Measurements from ENCODE around the gene CCDC70. TPM values are rescaled to one million over a fixed set of nuclear protein-coding genes. Genes with fewer than 3 reads are reported as not detected.

The CCDC70 gene
- polyA plus RNA-seq, 1 donor, result 0.15 TPM

- DNase-seq, result no peak
- H3K4me3 ChIP-seq (ENCODE audit: low read length), result no peak overlapping the region
- peaks cover 4% of the 10 kb centered on the region for H3K9me3 ChIP-seq (ENCODE audit: control insufficient read depth, low read depth, low read length)
- WGBS (ENCODE audit: insufficient coverage, low lambda C conversion rate), result 77% methylated on average over 1 of the region's 1 CpG
- H3K36me3 ChIP-seq (ENCODE audit: control insufficient read depth, insufficient read depth, low read length), result no peaks in the 10 kb centered on the region
- no peak overlapping the region for H3K27ac ChIP-seq (ENCODE audit: low read length)
- no peaks in the 10 kb centered on the region for H3K4me1 ChIP-seq (ENCODE audit: control insufficient read depth, insufficient read depth, low read length)
- no peaks in the 10 kb centered on the region for H3K27me3 ChIP-seq (ENCODE audit: control insufficient read depth, insufficient read depth, low read length)
These were observed 19.5 kb downstream of the CCDC70 start for GRCh38 chr13:51881296-51881695.

GRCh38 chr13:51882570-51883225 lies 20.9 kb downstream of the CCDC70 start:
- no peak overlapping the region for H3K27ac ChIP-seq (ENCODE audit: low read length)
- H3K4me1 ChIP-seq (ENCODE audit: control insufficient read depth, insufficient read depth, low read length), result no peaks in the 10 kb centered on the region
- H3K9me3 ChIP-seq (ENCODE audit: control insufficient read depth, low read depth, low read length), result peaks cover 4% of the 10 kb centered on the region
- H3K27me3 ChIP-seq (ENCODE audit: control insufficient read depth, insufficient read depth, low read length), result no peaks in the 10 kb centered on the region
- H3K4me3 ChIP-seq (ENCODE audit: low read length), result no peak overlapping the region
- DNase-seq, result no peak
- H3K36me3 ChIP-seq (ENCODE audit: control insufficient read depth, insufficient read depth, low read length), result no peaks in the 10 kb centered on the region
- 100% methylated on average over 1 of the region's 6 CpGs for WGBS (ENCODE audit: insufficient coverage, low lambda C conversion rate)

- Histone ChIP-seq H3K36me3 (ENCODE audit: control insufficient read depth, insufficient read depth, low read length) (no peaks in the 10 kb centered on the region), H3K4me1 (ENCODE audit: control insufficient read depth, insufficient read depth, low read length) (no peaks in the 10 kb centered on the region), H3K9me3 (ENCODE audit: control insufficient read depth, low read depth, low read length) (peaks cover 4% of the 10 kb centered on the region), H3K4me3 (ENCODE audit: low read length) (no peak overlapping the region), H3K27me3 (ENCODE audit: control insufficient read depth, insufficient read depth, low read length) (no peaks in the 10 kb centered on the region), H3K27ac (ENCODE audit: low read length) (no peak overlapping the region)
- WGBS (ENCODE audit: insufficient coverage, low lambda C conversion rate), result no CpG with 5 or more reads among the region's 5 CpGs
- no peak for DNase-seq
These were observed 21.4 kb downstream of the CCDC70 start for GRCh38 chr13:51883226-51883600.

- DNase-seq, result no peak
- no peak overlapping the region for H3K4me3 ChIP-seq (ENCODE audit: low read length)
- no peaks in the 10 kb centered on the region for H3K4me1 ChIP-seq (ENCODE audit: control insufficient read depth, insufficient read depth, low read length)
- WGBS (ENCODE audit: insufficient coverage, low lambda C conversion rate), result no CpG with 5 or more reads among the region's 2 CpGs
- H3K27me3 ChIP-seq (ENCODE audit: control insufficient read depth, insufficient read depth, low read length), result no peaks in the 10 kb centered on the region
- H3K9me3 ChIP-seq (ENCODE audit: control insufficient read depth, low read depth, low read length), result peaks cover 4% of the 10 kb centered on the region
- no peaks in the 10 kb centered on the region for H3K36me3 ChIP-seq (ENCODE audit: control insufficient read depth, insufficient read depth, low read length)
- H3K27ac ChIP-seq (ENCODE audit: low read length), result no peak overlapping the region
These were observed 23.9 kb downstream of the CCDC70 start for GRCh38 chr13:51885651-51886050.

GRCh38 chr13:51887468-51887867 lies 25.7 kb downstream of the CCDC70 start:
- Histone ChIP-seq H3K4me3 (ENCODE audit: low read length) (no peak overlapping the region), H3K9me3 (ENCODE audit: control insufficient read depth, low read depth, low read length) (peaks cover 4% of the 10 kb centered on the region), H3K36me3 (ENCODE audit: control insufficient read depth, insufficient read depth, low read length) (no peaks in the 10 kb centered on the region), H3K27ac (ENCODE audit: low read length) (no peak overlapping the region), H3K27me3 (ENCODE audit: control insufficient read depth, insufficient read depth, low read length) (no peaks in the 10 kb centered on the region), H3K4me1 (ENCODE audit: control insufficient read depth, insufficient read depth, low read length) (no peaks in the 10 kb centered on the region)
- DNase-seq, result no peak
- WGBS (ENCODE audit: insufficient coverage, low lambda C conversion rate), result no CpG with 5 or more reads among the region's 2 CpGs

- Histone ChIP-seq H3K36me3 (ENCODE audit: control insufficient read depth, insufficient read depth, low read length) (no peaks in the 10 kb centered on the region), H3K9me3 (ENCODE audit: control insufficient read depth, low read depth, low read length) (no peaks in the 10 kb centered on the region), H3K4me3 (ENCODE audit: low read length) (no peak overlapping the region), H3K27ac (ENCODE audit: low read length) (no peak overlapping the region), H3K27me3 (ENCODE audit: control insufficient read depth, insufficient read depth, low read length) (no peaks in the 10 kb centered on the region), H3K4me1 (ENCODE audit: control insufficient read depth, insufficient read depth, low read length) (no peaks in the 10 kb centered on the region)
- no peak for DNase-seq
- no CpG with 5 or more reads among the region's 3 CpGs for WGBS (ENCODE audit: insufficient coverage, low lambda C conversion rate)
These were observed 30.9 kb downstream of the CCDC70 start for GRCh38 chr13:51892657-51893056.

GRCh38 chr13:51894239-51894638 lies 32.5 kb downstream of the CCDC70 start:
- H3K27ac ChIP-seq (ENCODE audit: low read length), result no peak overlapping the region
- H3K4me1 ChIP-seq (ENCODE audit: control insufficient read depth, insufficient read depth, low read length), result no peaks in the 10 kb centered on the region
- no peaks in the 10 kb centered on the region for H3K27me3 ChIP-seq (ENCODE audit: control insufficient read depth, insufficient read depth, low read length)
- no peaks in the 10 kb centered on the region for H3K36me3 ChIP-seq (ENCODE audit: control insufficient read depth, insufficient read depth, low read length)
- no peak overlapping the region for H3K4me3 ChIP-seq (ENCODE audit: low read length)
- DNase-seq, result no peak
- 100% methylated on average over 1 of the region's 4 CpGs for WGBS (ENCODE audit: insufficient coverage, low lambda C conversion rate)
- no peaks in the 10 kb centered on the region for H3K9me3 ChIP-seq (ENCODE audit: control insufficient read depth, low read depth, low read length)

GRCh38 chr13:51895906-51896888 lies 34.4 kb downstream of the CCDC70 start:
- H3K9me3 ChIP-seq (ENCODE audit: control insufficient read depth, low read depth, low read length), result no peaks in the 10 kb centered on the region
- 88% methylated on average over 1 of the region's 9 CpGs for WGBS (ENCODE audit: insufficient coverage, low lambda C conversion rate)

GRCh38 chr13:51900471-51900870 lies 38.7 kb downstream of the CCDC70 start:
- Histone ChIP-seq H3K4me3 (ENCODE audit: low read length) (no peak overlapping the region), H3K27ac (ENCODE audit: low read length) (no peak overlapping the region), H3K36me3 (ENCODE audit: control insufficient read depth, insufficient read depth, low read length) (no peaks in the 10 kb centered on the region), H3K4me1 (ENCODE audit: control insufficient read depth, insufficient read depth, low read length) (no peaks in the 10 kb centered on the region), H3K27me3 (ENCODE audit: control insufficient read depth, insufficient read depth, low read length) (no peaks in the 10 kb centered on the region), H3K9me3 (ENCODE audit: control insufficient read depth, low read depth, low read length) (no peaks in the 10 kb centered on the region)
- no peak for DNase-seq
- 86% methylated on average over 1 of the region's 1 CpG for WGBS (ENCODE audit: insufficient coverage, low lambda C conversion rate)

More at GRCh38 chr13:51895906-51896888, 34.4 kb downstream of the CCDC70 start:
- no peaks in the 10 kb centered on the region for H3K27me3 ChIP-seq (ENCODE audit: control insufficient read depth, insufficient read depth, low read length)
- no peaks in the 10 kb centered on the region for H3K4me1 ChIP-seq (ENCODE audit: control insufficient read depth, insufficient read depth, low read length)
- H3K4me3 ChIP-seq (ENCODE audit: low read length), result no peak overlapping the region
- peak; percentile 23 to 35 for DNase-seq
- H3K36me3 ChIP-seq (ENCODE audit: control insufficient read depth, insufficient read depth, low read length), result no peaks in the 10 kb centered on the region
- H3K27ac ChIP-seq (ENCODE audit: low read length), result no peak overlapping the region

GRCh38 chr13:51902776-51903175 lies 41.0 kb downstream of the CCDC70 start:
- no peak overlapping the region for H3K4me3 ChIP-seq (ENCODE audit: low read length)
- H3K36me3 ChIP-seq (ENCODE audit: control insufficient read depth, insufficient read depth, low read length), result no peaks in the 10 kb centered on the region
- DNase-seq, result no peak
- no peaks in the 10 kb centered on the region for H3K9me3 ChIP-seq (ENCODE audit: control insufficient read depth, low read depth, low read length)
- no CpG with 5 or more reads among the region's 4 CpGs for WGBS (ENCODE audit: insufficient coverage, low lambda C conversion rate)
- no peaks in the 10 kb centered on the region for H3K27me3 ChIP-seq (ENCODE audit: control insufficient read depth, insufficient read depth, low read length)
- H3K27ac ChIP-seq (ENCODE audit: low read length), result no peak overlapping the region
- no peaks in the 10 kb centered on the region for H3K4me1 ChIP-seq (ENCODE audit: control insufficient read depth, insufficient read depth, low read length)

Data from large intestine (tissue), 3 donors.